NCI-H1436 (cell line): ENCODE measurements around the gene FMN2.

Experiments used
- DNase-seq: peaks from one replicate; lab custom pipeline; 2025; lab: John Stamatoyannopoulos, UW

The FMN2 gene

GRCh38 chr1:240492832-240493440 lies 401.3 kb downstream of the FMN2 start:
- no peak for DNase-seq

GRCh38 chr1:240495601-240496000 lies 403.9 kb downstream of the FMN2 start:
- no peak for DNase-seq

GRCh38 chr1:240496356-240496755 lies 404.7 kb downstream of the FMN2 start:
- no peak for DNase-seq

- DNase-seq, result no peak
These were observed 405.3 kb downstream of the FMN2 start for GRCh38 chr1:240496941-240497340.

- no peak for DNase-seq
These were observed 406.2 kb downstream of the FMN2 start for GRCh38 chr1:240497908-240498307.

- DNase-seq, result no peak
These were observed 406.7 kb downstream of the FMN2 start for GRCh38 chr1:240498335-240498734.

GRCh38 chr1:240499012-240499411 lies 407.3 kb downstream of the FMN2 start:
- DNase-seq, result no peak

- DNase-seq, result no peak
These were observed 409.0 kb downstream of the FMN2 start for GRCh38 chr1:240500647-240501046.

- no peak for DNase-seq
These were observed 409.4 kb downstream of the FMN2 start for GRCh38 chr1:240501115-240501514.

GRCh38 chr1:240503036-240503435 lies 411.4 kb downstream of the FMN2 start:
- no peak for DNase-seq

GRCh38 chr1:240503558-240503957 lies 411.9 kb downstream of the FMN2 start:
- no peak for DNase-seq

- DNase-seq, result no peak
These were observed 414.5 kb downstream of the FMN2 start for GRCh38 chr1:240506176-240506575.

- no peak for DNase-seq
These were observed 416.5 kb downstream of the FMN2 start for GRCh38 chr1:240508201-240508600.

GRCh38 chr1:240508950-240509349 lies 417.3 kb downstream of the FMN2 start:
- DNase-seq, result no peak

- DNase-seq, result no peak
These were observed 420.1 kb downstream of the FMN2 start for GRCh38 chr1:240511789-240512188.

GRCh38 chr1:240515505-240515904 lies 423.8 kb downstream of the FMN2 start:
- no peak for DNase-seq

- DNase-seq, result no peak
These were observed 424.4 kb downstream of the FMN2 start for GRCh38 chr1:240516069-240516468.

- no peak for DNase-seq
These were observed 426.2 kb downstream of the FMN2 start for GRCh38 chr1:240517891-240518290.

- peak; percentile 45 for DNase-seq
These were observed 430.6 kb downstream of the FMN2 start for GRCh38 chr1:240522122-240522822.

GRCh38 chr1:240524356-240525069 lies 432.8 kb downstream of the FMN2 start:
- DNase-seq, result no peak
